ENCODE measurements around the gene TYMS.

Gene TYMS

DNA sequence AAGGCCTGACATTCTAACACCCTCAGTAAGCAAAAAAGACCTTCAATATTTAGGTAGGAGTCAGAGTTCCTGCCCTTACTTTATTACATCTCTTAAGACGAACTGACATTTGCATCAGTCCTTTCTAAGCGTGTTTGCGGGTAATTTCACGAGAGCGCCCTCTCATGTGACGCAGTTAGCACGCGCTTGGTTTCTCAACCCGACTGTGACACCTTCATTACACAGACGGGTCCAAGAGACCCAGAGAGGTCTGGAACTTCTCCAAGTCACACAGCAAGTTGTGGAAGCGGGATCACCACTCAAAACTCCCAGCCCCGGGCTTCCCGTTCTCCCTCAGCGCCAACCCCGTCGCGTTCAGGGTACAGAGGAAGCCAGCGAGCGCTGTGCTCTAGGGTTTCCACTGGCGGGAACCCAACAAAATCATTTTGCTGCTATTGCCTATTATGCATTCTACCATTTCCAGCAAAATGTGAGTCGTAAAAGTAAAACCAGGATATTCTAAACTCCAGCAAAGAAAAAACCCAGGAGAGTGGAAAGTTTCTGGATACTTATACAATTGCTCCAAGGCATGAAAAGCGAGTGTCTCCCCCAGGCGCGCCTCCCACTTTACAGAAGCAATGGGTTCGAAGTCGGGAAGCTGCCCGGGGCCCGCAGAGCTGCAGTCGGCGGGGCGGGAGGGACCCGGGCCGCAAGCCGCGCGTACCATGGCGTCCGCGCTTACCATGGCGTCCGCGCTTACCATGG, 54.4 kb downstream of the TYMS start:
- Histone ChIP-seq H3K4me3 (ENCODE audit: low read length, poor library complexity, severe bottlenecking) (peak overlapping the region; percentile 80), H3K36me3 (ENCODE audit: insufficient read depth, low read length) (no peaks in the 10 kb centered on the region), H3K9ac (ENCODE audit: low read depth, low read length, poor library complexity, severe bottlenecking) (peak overlapping the region; percentile 81), H4K20me1 (ENCODE audit: insufficient read depth, low read length, poor library complexity, severe bottlenecking) (no peaks in the 10 kb centered on the region), H3K4me2 (ENCODE audit: low read depth, low read length, poor library complexity, severe bottlenecking) (peak overlapping the region; percentile 70), H2AFZ (ENCODE audit: low read length) (peak overlapping the region; percentile 74), H3K9me3 (ENCODE audit: insufficient read depth, low read depth, low read length) (0 out of 2 replicates have a peak, but pooled peaks cover 2% of the 10 kb centered on the region), H3K4me1 (ENCODE audit: insufficient read depth, low read length, poor library complexity, severe bottlenecking) (no peaks in the 10 kb centered on the region), H3K9me2 (replicated peaks; ENCODE audit: low read depth, low read length) (no peaks in the 10 kb centered on the region), H3K27me3 (ENCODE audit: insufficient read depth, low read length, poor library complexity, severe bottlenecking) (no peaks in the 10 kb centered on the region), H3K79me2 (ENCODE audit: insufficient read depth, low read length) (peaks cover 11% of the 10 kb centered on the region; the same call in 1 of the 2 replicates), H3F3A (ENCODE audit: low read depth) (no peaks in the 10 kb centered on the region; the same call in 1 of the 2 replicates)
- no peak for TF ChIP-seq EZH2phosphoT487 (IDR thresholded peaks at IDR 0.05; ENCODE audit: borderline replicate concordance)
- TF ChIP-seq, protein P1, sequence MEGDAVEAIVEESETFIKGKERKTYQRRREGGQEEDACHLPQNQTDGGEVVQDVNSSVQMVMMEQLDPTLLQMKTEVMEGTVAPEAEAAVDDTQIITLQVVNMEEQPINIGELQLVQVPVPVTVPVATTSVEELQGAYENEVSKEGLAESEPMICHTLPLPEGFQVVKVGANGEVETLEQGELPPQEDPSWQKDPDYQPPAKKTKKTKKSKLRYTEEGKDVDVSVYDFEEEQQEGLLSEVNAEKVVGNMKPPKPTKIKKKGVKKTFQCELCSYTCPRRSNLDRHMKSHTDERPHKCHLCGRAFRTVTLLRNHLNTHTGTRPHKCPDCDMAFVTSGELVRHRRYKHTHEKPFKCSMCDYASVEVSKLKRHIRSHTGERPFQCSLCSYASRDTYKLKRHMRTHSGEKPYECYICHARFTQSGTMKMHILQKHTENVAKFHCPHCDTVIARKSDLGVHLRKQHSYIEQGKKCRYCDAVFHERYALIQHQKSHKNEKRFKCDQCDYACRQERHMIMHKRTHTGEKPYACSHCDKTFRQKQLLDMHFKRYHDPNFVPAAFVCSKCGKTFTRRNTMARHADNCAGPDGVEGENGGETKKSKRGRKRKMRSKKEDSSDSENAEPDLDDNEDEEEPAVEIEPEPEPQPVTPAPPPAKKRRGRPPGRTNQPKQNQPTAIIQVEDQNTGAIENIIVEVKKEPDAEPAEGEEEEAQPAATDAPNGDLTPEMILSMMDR (conservative IDR thresholded peaks at IDR 0.05; ENCODE audit: low read length), result peak; percentile 28

DNA sequence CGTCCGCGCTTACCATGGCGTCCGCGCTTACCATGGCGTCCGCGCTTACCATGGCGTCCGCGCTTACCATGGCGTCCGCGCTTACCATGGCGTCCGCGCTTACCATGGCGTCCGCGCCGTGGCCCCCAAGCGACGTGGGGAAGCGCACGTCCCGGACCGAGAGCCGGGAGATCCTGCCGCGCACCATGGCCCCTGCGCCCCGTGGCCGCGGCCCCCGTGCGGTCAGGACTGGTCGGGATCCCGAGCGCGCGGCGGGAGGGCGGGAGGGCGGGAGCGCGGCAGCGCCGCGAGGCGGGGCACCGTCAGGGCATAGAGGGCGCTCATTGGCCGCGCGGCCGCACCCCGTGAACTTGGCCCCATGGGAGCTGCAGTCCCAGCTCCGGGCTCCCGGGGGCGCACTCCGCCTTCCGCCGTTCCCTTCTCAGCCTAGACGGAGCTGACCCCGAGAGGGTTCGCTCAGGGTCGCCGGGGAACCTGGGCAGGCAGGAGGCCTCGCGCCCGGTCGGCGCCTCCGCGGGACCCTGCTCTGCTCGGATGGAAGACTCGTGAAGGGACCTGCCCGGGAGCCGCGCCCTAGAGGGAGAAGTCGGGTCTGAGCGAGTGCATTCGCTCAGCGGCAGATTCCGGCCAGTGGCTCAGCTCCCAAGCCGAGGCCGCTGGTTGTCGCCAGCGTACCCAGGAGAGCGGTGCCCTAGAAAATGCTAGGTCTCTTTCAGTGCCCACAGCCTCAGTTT, 55.1 kb downstream of the TYMS start, which contains the start of gene ENOSF1:
TSS of gene ENOSF1 (minus strand) at position 230 of the 734 bp plus-strand sequence. CDS start at position 187, 43 bp downstream.
- Histone ChIP-seq H3K36me3 (ENCODE audit: insufficient read depth, low read length) (no peaks in the 10 kb centered on the region), H3K4me1 (ENCODE audit: insufficient read depth, low read length, poor library complexity, severe bottlenecking) (no peaks in the 10 kb centered on the region), H3K9me3 (ENCODE audit: insufficient read depth, low read depth, low read length) (0 out of 2 replicates have a peak, but pooled peaks cover 2% of the 10 kb centered on the region), H3K79me2 (ENCODE audit: insufficient read depth, low read length) (peaks cover 11% of the 10 kb centered on the region; the same call in 1 of the 2 replicates), H4K20me1 (ENCODE audit: insufficient read depth, low read length, poor library complexity, severe bottlenecking) (no peaks in the 10 kb centered on the region), H3F3A (ENCODE audit: low read depth) (no peaks in the 10 kb centered on the region; the same call in 1 of the 2 replicates), H3K9me2 (replicated peaks; ENCODE audit: low read depth, low read length) (no peaks in the 10 kb centered on the region), H3K4me3 (ENCODE audit: low read length, poor library complexity, severe bottlenecking) (peak within 1 kb of the TSS; percentile 80), H2AFZ (ENCODE audit: low read length) (peak within 1 kb of the TSS; percentile 74), H3K27me3 (ENCODE audit: insufficient read depth, low read length, poor library complexity, severe bottlenecking) (no peaks in the 10 kb centered on the region), H3K4me2 (ENCODE audit: low read depth, low read length, poor library complexity, severe bottlenecking) (peak within 1 kb of the TSS; percentile 70), H3K9ac (ENCODE audit: low read depth, low read length, poor library complexity, severe bottlenecking) (peak within 1 kb of the TSS; percentile 81)
- TF ChIP-seq, protein P1 (conservative IDR thresholded peaks at IDR 0.05; ENCODE audit: low read length), result peak; percentile 38
- no peak for TF ChIP-seq EZH2phosphoT487 (IDR thresholded peaks at IDR 0.05; ENCODE audit: borderline replicate concordance)

DNA sequence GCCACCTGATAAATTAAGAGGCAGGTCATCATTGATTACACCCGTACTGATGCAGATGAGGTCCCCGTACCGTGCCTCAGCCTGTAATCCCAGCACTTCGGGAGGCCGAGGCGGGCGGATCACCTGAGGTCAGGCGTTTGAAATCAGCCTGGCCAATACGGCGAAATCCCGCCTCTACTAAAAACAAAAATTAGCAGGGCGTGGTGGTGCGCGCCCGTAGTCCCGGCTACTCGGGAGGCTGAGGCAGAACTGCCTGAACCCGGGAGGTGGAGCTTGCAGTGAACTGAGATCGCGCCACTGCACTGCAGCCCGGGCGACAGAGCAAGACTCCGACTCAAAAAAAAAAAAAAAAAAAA, 55.7 kb downstream of the TYMS start:
- Histone ChIP-seq H3K4me3 (ENCODE audit: low read length, poor library complexity, severe bottlenecking) (no peak overlapping the region), H3K9me2 (replicated peaks; ENCODE audit: low read depth, low read length) (no peaks in the 10 kb centered on the region), H3F3A (ENCODE audit: low read depth) (no peaks in the 10 kb centered on the region; the same call in 1 of the 2 replicates), H3K36me3 (ENCODE audit: insufficient read depth, low read length) (no peaks in the 10 kb centered on the region), H3K9ac (ENCODE audit: low read depth, low read length, poor library complexity, severe bottlenecking) (no peak overlapping the region), H3K79me2 (ENCODE audit: insufficient read depth, low read length) (peaks cover 11% of the 10 kb centered on the region; the same call in 1 of the 2 replicates), H3K9me3 (ENCODE audit: insufficient read depth, low read depth, low read length) (0 out of 2 replicates have a peak, but pooled peaks cover 2% of the 10 kb centered on the region), H3K27me3 (ENCODE audit: insufficient read depth, low read length, poor library complexity, severe bottlenecking) (no peaks in the 10 kb centered on the region), H2AFZ (ENCODE audit: low read length) (no peak overlapping the region), H4K20me1 (ENCODE audit: insufficient read depth, low read length, poor library complexity, severe bottlenecking) (no peaks in the 10 kb centered on the region), H3K4me2 (ENCODE audit: low read depth, low read length, poor library complexity, severe bottlenecking) (no peak overlapping the region), H3K4me1 (ENCODE audit: insufficient read depth, low read length, poor library complexity, severe bottlenecking) (no peaks in the 10 kb centered on the region)
- TF ChIP-seq, protein P1 (conservative IDR thresholded peaks at IDR 0.05; ENCODE audit: low read length), result no peak
- no peak for TF ChIP-seq EZH2phosphoT487 (IDR thresholded peaks at IDR 0.05; ENCODE audit: borderline replicate concordance)

Measured in Loucy (cell line).